Measurements from ENCODE around the gene TULP4. TPM values are rescaled to one million over a fixed set of nuclear protein-coding genes. Genes with fewer than 3 reads are reported as not detected.
A peak's percentile ranks its signal among the peaks of the same experiment; 100 is the strongest.
"Not testable (repeated sequence)": the region's sequence is repeated elsewhere in the genome, so short reads cannot be mapped to it uniquely, and the experiment has no call there.

Gene TULP4
- total RNA-seq, 1 experiment from 2014 or later = 85.0 TPM

DNA sequence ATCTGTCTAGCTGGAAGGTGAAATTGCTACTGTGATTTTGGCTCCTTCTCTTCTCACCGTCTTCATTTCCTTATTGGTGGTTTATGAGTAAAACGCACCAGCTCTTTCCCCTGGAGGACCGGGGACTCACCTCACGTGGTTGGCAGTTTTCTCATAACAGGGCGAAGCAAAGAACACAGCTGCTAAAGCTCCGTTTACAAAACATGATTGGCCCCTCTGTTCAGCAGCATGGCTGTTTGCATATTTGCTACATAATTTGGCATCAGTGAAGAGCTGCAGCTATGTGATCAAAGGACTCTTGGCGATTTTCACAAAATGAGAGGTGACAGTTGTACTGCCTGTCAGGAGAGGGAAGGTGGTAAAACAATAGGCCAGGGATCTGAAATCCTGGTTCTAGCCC, 227.1 kb downstream of the TULP4 start:
- no peak for DNase-seq (ENCODE audit: low read depth, low spot score)
- in situ Hi-C loops (cut with HindIII; ENCODE audit: low pct_unique_long_range_greater_than_20kb, low sequenced_read_pairs) = no loop called here

- in situ Hi-C loops (cut with HindIII; ENCODE audit: low pct_unique_long_range_greater_than_20kb, low sequenced_read_pairs) = no loop called here
- no peak for DNase-seq (ENCODE audit: low read depth, low spot score)
Measured at GRCh38 chr6:158539881-158540280, 227.6 kb downstream of the TULP4 start.

- in situ Hi-C loops (cut with HindIII; ENCODE audit: low pct_unique_long_range_greater_than_20kb, low sequenced_read_pairs) = no loop called here
- DNase-seq (ENCODE audit: low read depth, low spot score) = no peak
Measured at GRCh38 chr6:158543606-158544185, 231.4 kb downstream of the TULP4 start.

GRCh38 chr6:158544428-158544827, 232.2 kb downstream of the TULP4 start:
- DNase-seq (ENCODE audit: low read depth, low spot score) = no peak
- in situ Hi-C loops (cut with HindIII; ENCODE audit: low pct_unique_long_range_greater_than_20kb, low sequenced_read_pairs) = no loop called here

GRCh38 chr6:158545043-158545966, 233.0 kb downstream of the TULP4 start:
- no peak for DNase-seq (ENCODE audit: low read depth, low spot score)
- in situ Hi-C loops (cut with HindIII; ENCODE audit: low pct_unique_long_range_greater_than_20kb, low sequenced_read_pairs) = no loop called here

DNA sequence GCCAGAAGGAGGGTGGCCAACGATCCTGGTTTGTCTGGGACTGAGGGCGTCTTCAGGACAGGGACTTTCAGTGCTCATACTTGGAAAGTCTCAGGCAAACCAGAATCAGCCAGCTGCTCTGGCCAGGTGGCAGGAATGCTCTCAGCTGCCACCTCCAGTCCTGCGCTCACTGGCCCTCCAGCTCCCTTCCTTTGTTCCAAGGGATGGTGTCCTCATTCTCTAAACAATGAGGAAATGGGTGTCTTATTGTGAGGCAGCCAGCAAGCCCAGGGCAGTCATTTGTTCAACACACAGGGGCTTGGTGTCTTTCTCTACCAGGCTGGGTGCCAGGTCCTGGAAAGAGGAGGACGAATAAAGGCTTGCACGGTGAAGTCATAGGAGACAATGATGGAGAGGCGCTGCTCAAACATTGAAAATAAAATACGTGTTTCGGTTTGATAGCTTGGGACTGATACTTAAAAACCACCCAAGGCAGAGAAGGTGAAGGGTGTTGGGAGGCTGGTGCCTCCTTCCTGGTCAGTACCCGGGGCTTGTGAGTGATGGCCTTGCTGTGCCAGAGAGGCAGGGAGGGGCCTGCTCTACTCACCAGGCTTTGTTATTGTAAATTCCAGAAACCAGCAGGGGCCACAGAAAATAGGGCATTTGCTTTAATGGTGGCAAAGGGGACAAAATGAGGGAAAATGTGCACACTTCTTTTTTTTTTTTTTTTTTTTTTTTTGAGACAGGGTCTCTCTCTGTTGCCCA, 236.3 kb downstream of the TULP4 start:
- in situ Hi-C loops (cut with HindIII; ENCODE audit: low pct_unique_long_range_greater_than_20kb, low sequenced_read_pairs) = no loop called here

DNA sequence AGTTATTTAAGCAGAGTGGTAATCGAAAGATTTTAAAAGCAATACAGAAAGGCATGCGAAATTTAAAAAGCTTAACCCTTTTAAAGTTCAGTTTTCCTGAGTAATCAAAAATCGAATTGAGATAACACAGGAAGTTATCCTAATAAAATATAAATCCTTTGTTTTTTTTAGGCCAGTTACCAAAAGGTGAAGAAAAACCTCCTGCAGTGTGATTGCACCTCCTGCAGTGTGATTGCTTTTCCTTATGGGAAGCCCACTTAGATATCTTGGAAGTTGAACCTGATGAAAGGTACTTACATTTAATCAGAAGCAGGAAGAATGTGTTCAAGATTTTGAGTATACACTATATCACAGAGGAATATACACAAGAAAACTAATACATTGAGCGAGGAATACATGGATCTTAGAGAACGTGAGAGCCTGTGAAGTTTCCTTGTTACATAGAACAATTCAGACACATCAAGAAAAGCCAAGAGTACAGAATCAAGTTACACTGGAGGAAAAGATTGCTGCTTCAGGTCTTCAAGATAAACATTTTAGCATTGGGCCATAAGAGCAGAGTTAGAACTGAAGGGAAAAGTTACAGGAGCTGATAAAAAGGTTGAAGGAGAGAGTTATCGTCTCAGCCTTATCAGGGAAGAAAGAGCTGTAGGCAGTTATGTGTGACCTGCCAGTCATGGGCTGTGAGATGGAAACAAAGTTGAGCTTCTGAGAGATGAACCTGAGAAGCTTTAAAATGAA, 240.0 kb downstream of the TULP4 start:
- DNase-seq (ENCODE audit: low read depth, low spot score) = no peak
- in situ Hi-C loops (cut with HindIII; ENCODE audit: low pct_unique_long_range_greater_than_20kb, low sequenced_read_pairs) = no loop called here

More for the DNA sequence above, 236.3 kb downstream of the TULP4 start:
- DNase-seq (ENCODE audit: low read depth, low spot score) = no peak

DNA sequence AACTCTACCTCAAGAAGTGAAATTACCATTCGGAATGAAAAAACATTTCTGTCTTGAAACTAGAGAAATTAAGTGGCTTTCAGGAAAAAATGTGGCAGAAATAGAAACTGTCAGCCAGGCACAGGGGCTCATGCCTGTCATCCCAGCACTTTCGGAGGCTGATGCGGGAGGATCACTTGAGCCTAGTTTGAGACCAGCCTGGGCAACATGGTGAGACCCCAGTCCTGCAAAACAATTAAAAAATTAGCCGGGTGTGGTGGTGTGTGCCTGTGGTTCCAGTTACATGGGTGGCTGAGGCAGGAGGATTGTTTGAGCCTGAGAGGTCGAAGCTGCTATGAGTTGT, 240.5 kb downstream of the TULP4 start:
- DNase-seq (ENCODE audit: low read depth, low spot score) = no peak
- in situ Hi-C loops (cut with HindIII; ENCODE audit: low pct_unique_long_range_greater_than_20kb, low sequenced_read_pairs) = no loop called here

DNA sequence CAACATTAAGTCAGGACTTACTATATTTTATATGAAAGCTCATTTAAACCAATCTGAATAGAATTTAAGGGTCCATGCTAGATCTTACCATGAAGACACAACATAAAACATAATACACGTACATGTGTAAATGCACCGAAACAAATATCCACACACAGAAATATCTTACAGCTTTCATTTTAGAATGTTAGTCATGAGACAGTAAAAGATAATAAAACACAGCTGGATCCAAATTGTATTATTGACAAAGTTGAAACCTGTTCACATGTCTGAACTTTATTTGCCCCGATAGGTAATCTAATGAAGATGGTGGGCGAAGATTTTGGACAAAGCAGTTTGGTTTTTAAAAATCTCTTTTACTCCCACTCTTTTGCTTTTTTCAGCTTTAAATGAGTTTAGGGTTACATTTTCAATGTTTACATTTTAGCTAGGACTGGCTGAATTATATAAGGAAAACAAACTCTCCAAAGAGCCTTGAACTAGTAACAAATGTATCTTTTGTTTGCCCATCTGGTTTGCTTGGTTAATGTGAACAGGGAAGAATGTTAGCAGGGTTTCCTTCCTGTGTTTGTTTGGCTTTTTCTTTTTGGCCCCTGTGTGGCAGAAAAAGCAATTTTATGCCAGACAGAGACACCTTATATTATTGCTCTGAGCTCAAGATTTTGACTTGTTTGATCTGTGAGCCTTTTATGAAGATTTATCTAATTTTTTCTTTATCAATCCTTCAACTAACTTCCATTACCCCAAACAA, 242.5 kb downstream of the TULP4 start:
- DNase-seq (ENCODE audit: low read depth, low spot score) = peak; percentile 38
- in situ Hi-C loops (cut with HindIII; ENCODE audit: low pct_unique_long_range_greater_than_20kb, low sequenced_read_pairs) = no loop called here

DNA sequence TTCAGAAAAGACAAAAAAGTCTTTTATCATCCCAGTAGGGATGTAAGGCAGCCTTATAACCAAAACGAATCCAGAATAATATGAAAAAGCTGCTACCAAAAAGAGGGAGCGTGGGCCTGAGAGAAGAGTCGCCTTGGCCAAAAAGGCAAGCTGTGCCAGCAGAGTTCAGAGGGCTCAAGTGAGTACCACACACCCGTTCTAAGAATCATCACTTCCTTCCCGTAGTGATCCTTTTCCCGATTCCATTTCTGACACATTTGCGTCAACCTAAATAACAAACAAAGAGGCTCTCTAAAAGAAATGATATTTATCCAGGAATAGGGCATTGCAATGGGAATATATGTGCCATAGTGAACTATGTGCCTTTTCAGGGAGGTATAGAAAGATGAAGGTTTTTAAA, 243.8 kb downstream of the TULP4 start:
- DNase-seq (ENCODE audit: low read depth, low spot score) = no peak
- in situ Hi-C loops (cut with HindIII; ENCODE audit: low pct_unique_long_range_greater_than_20kb, low sequenced_read_pairs) = no loop called here

DNA sequence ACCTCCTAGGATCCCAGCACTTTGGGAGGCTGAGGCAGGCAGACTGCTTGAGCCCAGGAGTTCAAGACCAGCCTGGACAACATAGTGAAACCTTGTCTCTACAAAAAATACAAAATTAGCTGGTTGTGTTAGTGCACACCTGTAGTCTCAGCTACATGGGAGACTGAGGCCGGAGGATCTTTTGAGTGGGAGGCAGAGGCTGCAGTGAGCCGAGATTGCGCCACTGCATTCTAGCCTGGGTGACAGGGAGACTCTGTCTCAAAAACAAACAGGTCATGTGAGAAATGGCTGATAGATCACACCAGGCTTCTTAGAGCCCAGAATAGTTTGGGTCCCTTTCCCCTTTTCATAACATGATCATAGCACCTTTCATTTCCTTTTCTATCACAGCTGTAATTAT, 244.8 kb downstream of the TULP4 start:
- in situ Hi-C loops (cut with HindIII; ENCODE audit: low pct_unique_long_range_greater_than_20kb, low sequenced_read_pairs); DNase-seq (ENCODE audit: low read depth, low spot score): not testable (repeated sequence)

GRCh38 chr6:158557927-158558326, 245.7 kb downstream of the TULP4 start:
- DNase-seq (ENCODE audit: low read depth, low spot score) = no peak
- in situ Hi-C loops (cut with HindIII; ENCODE audit: low pct_unique_long_range_greater_than_20kb, low sequenced_read_pairs) = no loop called here

GRCh38 chr6:158558415-158559306, 246.4 kb downstream of the TULP4 start:
- in situ Hi-C loops (cut with HindIII; ENCODE audit: low pct_unique_long_range_greater_than_20kb, low sequenced_read_pairs) = no loop called here

DNA sequence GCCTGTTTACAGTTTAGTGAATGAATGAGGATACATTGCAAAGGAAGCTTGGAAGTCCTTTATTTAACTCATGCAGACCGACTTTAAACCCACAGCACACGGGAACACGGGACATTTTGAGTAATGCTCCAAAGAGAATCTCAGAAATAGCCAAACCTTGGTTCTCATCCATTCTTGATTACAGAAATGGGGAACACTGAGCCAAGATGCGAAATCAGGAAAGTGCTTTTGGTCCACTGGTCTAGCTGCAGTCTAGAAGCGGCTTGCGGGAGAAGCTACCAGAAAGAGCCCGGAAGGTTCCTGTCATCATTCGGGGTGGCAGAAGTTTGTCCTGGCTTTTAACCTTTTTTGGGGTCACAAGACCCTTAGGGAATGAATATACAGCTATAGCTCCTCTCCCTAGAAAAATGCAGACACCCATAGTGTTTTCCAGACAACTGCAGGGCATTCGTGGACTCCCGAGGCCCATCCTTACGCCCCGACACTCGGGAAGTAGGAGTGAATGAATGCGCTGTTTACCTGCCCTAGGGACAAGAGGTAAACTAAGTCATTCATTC, 247.2 kb downstream of the TULP4 start:
- DNase-seq (ENCODE audit: low read depth, low spot score) = no peak

More at GRCh38 chr6:158558415-158559306, 246.4 kb downstream of the TULP4 start:
- DNase-seq (ENCODE audit: low read depth, low spot score) = no peak

DNA sequence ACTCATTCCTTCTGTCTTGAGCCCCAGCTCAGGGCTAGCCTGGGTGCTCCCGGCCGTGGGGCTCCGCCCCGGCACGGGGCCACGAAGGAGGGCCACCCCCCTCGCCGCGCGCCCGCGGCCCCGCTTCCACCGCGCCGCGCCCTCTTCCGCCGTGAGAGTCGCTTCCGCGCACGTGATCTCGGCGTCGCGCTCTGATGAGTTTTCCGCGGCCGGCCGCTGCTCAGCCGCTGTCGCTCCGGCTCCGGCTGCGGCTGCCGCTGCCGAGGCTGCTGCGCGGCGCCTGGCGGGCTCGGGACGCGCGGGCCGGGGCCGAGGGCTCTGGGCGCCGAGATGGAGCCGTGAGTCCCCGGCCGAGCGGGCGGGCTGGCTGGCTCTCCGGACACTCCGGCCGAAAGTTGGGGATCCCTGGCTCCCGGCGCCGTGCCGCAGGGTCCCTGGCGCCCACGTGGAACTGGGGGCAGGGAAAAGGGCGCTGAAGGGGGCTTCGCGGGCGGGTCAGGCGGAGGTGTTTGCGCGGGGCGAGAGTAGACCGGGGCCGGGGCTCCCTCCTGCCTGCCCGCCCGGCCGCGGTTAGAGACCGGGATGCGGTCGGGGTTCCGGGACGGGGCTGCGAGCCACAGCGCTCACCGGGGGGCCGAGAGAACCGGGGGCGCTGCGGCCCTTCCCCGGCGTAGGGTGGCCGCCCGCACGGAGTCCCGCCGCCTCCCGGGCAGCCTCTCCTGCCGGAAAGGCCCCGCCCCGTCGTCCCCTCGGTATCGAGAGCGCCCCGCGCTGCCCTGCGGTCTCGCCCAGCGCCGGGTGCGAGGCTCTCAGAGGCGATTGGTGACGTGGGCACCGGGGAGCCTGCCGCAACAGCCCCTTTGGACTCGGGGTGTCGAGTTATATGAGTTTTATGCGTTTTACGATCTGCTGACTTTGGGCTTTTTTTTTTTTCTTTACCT, 247.9 kb downstream of the TULP4 start, which contains the start of gene TMEM181:
TSS of gene TMEM181 (plus strand) at position 197 of the 941 bp plus-strand sequence. CDS start at position 331, 134 bp downstream.
- in situ Hi-C loops (cut with HindIII; ENCODE audit: low pct_unique_long_range_greater_than_20kb, low sequenced_read_pairs) = no loop called here
- DNase-seq (ENCODE audit: low read depth, low spot score) = peak; percentile 78

More for the DNA sequence above, 247.2 kb downstream of the TULP4 start:
- in situ Hi-C loops (cut with HindIII; ENCODE audit: low pct_unique_long_range_greater_than_20kb, low sequenced_read_pairs) = no loop called here
